ENCODE measurements around the gene HYOU1. TPM values are rescaled to one million over a fixed set of nuclear protein-coding genes. Genes with fewer than 3 reads are reported as not detected.
A peak's percentile ranks its signal among the peaks of the same experiment; 100 is the strongest.
"Not testable (repeated sequence)": the region's sequence is repeated elsewhere in the genome, so short reads cannot be mapped to it uniquely, and the experiment has no call there.

The HYOU1 gene
- 115 and 135 TPM in 2 replicates for total RNA-seq

- H3K4me3 ChIP-seq (ENCODE audit: low read depth, low read length): peak within 1 kb of the TSS; percentile 74
- TF ChIP-seq CTCF (conservative IDR thresholded peaks at IDR 0.05; ENCODE audit: low read depth, low read length): peak; percentile 30
- peak; percentile 41 for DNase-seq (ENCODE audit: low read depth)
These were observed at the start of gene HYOU1 for GRCh38 chr11:119057000-119057769. HYOU1 (minus strand) TSS chr11:119057205; CDS start chr11:119056160, 1,045 bp downstream.

- no peak overlapping the region for H3K4me3 ChIP-seq (ENCODE audit: low read depth, low read length)
- peak; percentile 36 for TF ChIP-seq CTCF (conservative IDR thresholded peaks at IDR 0.05; ENCODE audit: low read depth, low read length)
- DNase-seq (ENCODE audit: low read depth): no peak
These were observed 46.8 kb upstream of the HYOU1 start for GRCh38 chr11:119103793-119104192.

GRCh38 chr11:119103161-119103664 is 46.2 kb upstream of the HYOU1 start:
- peak overlapping the region; percentile 75 for H3K4me3 ChIP-seq (ENCODE audit: low read depth, low read length)
- DNase-seq (ENCODE audit: low read depth): not testable (repeated sequence)

GRCh38 chr11:119101759-119102423 is 44.9 kb upstream of the HYOU1 start, which contains the start of gene DPAGT1:
DPAGT1 (minus strand) TSS chr11:119101853; CDS start chr11:119101655, 198 bp downstream.
- peak; percentile 87 for DNase-seq (ENCODE audit: low read depth)
- TF ChIP-seq CTCF (conservative IDR thresholded peaks at IDR 0.05; ENCODE audit: low read depth, low read length): no peak
- H3K4me3 ChIP-seq (ENCODE audit: low read depth, low read length): peak within 1 kb of the TSS; percentile 75

- H3K4me3 ChIP-seq (ENCODE audit: low read depth, low read length): peak overlapping the region; percentile 75
- no peak for TF ChIP-seq CTCF (conservative IDR thresholded peaks at IDR 0.05; ENCODE audit: low read depth, low read length)
- no peak for DNase-seq (ENCODE audit: low read depth)
These were observed 44.2 kb upstream of the HYOU1 start for GRCh38 chr11:119100994-119101758.

- peak; percentile 64 for TF ChIP-seq CTCF (conservative IDR thresholded peaks at IDR 0.05; ENCODE audit: low read depth, low read length)
- DNase-seq (ENCODE audit: low read depth): no peak
These were observed 43.4 kb upstream of the HYOU1 start for GRCh38 chr11:119100246-119100970.

More at GRCh38 chr11:119100246-119100970, 43.4 kb upstream of the HYOU1 start:
- H3K4me3 ChIP-seq (ENCODE audit: low read depth, low read length): peak overlapping the region; percentile 75
